Stimulated activated CD4-positive, alpha-beta T cell treated with anti-CD3 and anti-CD28 coated beads, Interleukin-12 subunit alpha, Interleukin-12 subunit beta, amount 100 ng/mL, for 48 hours (primary cell): ENCODE measurements around the gene RANBP9.

Source experiments
- DNase-seq, 3 donors: peaks; one replicate each; pipeline ENCODE4 v3.0.0-alpha.2; 2020; ENCODE audit warnings: low read depth in 2 of 3, low spot score in 1 of 3

RANBP9 gene

DNA sequence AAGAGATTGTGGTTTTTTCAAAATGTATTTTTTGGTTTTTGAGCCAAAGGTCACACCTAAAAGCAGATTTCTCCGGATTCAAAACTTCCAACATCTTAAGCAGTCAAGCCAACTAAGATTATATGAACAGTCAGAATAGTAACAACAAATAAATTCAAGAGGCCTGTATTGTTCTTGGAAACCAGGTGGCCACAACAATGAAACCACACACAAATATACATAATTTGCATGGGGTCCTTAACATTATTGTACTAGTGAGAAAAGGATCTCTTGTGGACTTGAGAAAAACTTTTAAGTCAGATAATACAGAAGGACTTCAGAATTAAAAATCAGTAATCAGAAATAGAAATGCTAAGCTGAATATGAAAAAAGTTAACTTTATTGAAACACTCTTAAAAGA is 55.9 kb downstream of the RANBP9 start:
- DNase-seq, result no peak

- DNase-seq, result no peak
Observed at GRCh38 chr6:13654496-13654895, 57.1 kb downstream of the RANBP9 start.

GRCh38 chr6:13653296-13653695 is 58.3 kb downstream of the RANBP9 start:
- DNase-seq, result no peak

GRCh38 chr6:13649393-13649792 is 62.2 kb downstream of the RANBP9 start:
- no peak for DNase-seq

GRCh38 chr6:13648850-13649249 is 62.8 kb downstream of the RANBP9 start:
- DNase-seq, result no peak

GRCh38 chr6:13643125-13643524 is 68.5 kb downstream of the RANBP9 start:
- DNase-seq, result no peak

DNA sequence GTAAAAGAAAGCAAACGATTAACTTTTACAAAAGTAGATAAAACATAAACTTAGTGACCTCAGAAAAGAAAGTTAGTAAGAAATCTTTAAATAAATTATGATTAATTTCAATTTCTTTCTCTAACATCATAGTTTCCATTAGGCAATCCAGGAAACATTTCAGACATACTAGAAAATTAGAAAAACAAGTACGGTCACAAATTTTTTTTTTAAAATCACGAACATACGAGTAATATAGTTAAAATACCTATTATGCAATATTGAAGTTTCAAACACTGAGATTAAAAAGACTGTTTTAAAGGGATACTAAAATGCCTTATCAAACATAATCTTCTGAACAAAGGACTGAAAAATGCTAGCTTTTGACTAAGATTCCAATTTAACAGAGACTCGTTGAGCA is 70.3 kb downstream of the RANBP9 start:
- DNase-seq, result no peak

GRCh38 chr6:13638626-13639025 is 73.0 kb downstream of the RANBP9 start:
- DNase-seq, result no peak

GRCh38 chr6:13638014-13638413 is 73.6 kb downstream of the RANBP9 start:
- no peak for DNase-seq

DNA sequence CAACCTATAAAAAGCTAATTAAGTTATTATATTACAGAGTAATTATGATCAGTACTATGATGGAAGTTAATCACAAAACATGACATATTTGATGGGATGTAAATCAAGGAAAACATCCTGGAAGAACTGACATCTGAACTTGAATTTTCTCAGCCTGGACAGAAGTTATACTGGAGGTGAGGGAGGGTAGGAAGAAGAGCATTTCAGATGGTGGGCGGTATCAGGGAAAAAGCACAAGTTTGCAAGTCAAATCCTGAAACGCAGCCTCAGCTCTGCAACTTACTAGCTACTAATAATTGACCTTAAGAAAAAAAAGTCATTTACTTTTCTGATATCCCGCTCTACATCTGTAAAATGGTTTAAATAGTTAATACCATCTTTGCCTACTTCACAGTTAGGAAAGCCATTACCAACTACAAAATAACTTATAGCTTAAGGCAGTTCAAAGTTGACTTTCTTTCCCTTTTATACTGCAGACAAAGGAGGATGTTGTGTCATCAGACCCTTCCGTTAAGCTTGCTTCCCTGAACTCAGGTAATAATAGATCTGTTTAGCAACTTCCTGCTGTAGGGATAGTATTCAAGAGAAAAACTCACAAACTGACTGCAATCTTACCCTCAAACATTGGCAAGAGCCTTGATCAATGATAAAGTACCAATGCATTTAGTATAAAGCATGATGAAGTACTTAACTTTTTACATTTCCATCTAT is 75.5 kb downstream of the RANBP9 start:
- DNase-seq, result no peak

GRCh38 chr6:13633343-13633742 is 78.3 kb downstream of the RANBP9 start:
- no peak for DNase-seq

- no peak for DNase-seq
Observed at GRCh38 chr6:13630499-13630898, 81.1 kb downstream of the RANBP9 start.

DNA sequence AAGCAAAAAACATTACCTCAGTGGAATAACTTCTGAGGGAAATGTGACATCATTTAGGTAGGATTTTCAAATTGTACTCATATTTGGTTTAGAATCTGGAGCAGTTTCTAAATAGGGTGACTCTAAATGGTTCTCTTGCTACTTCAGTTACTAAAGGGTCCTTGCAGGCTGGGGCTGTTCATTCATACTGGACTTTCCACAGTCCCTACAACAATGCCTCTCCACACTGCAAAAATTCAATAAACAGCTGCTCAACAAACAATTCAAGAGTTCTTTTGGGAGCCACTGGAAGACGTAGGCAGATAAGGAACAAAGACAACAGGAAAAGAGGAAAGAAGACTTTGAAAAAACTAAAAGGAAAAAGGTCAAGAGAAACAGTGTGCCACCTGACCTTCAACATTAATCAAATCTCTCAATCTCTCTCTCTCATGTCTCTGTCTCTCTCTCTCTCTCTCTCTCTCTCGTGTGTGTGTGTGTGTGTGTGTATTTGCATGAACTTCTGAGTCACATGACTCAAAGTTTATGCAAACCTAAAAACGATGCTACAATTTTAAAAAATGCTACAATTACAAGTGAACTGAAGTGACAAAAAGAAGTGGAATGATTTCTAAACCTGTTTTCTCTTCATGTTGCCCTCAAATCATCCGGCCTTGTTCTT is 82.0 kb downstream of the RANBP9 start:
- DNase-seq, result no peak

DNA sequence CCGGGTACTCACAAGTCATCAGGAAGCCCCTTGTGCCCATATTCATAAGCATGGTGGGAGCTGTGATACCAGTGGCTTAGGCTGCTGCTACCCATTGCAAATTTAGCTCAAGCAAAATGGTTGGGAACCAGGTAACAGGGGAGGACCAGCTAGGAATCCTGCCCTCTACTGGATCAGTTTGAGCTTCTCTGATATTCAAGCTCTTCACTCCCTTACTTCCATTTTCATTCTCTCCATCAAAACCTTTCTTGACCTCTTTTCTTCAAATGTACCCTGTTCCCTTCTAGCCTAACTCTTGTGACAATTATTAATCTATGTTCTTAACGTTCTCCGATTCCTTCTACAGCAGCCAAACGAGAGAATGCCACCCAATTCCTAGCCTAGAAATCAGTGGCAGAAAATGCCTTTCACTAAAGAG is 86.8 kb downstream of the RANBP9 start:
- DNase-seq, result no peak

DNA sequence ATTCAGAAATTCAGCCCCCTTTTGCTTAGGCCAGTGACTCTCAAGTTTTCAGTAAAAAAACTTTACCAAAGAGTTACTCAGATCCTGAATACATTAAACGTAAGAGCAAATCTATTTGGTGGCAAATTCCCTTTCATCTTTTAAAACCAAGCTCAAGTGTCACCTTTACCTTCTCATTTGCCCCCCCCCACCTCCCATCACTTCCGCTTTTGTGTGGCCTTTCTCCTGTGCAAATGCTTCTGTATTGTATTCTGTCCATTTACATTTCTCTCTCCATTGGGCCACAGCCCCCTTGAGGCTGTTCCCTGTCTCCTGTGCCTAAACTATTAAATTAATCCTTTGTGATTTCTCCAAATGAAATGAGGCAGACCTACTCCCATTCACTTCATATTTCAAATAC is 94.6 kb downstream of the RANBP9 start:
- no peak for DNase-seq

DNA sequence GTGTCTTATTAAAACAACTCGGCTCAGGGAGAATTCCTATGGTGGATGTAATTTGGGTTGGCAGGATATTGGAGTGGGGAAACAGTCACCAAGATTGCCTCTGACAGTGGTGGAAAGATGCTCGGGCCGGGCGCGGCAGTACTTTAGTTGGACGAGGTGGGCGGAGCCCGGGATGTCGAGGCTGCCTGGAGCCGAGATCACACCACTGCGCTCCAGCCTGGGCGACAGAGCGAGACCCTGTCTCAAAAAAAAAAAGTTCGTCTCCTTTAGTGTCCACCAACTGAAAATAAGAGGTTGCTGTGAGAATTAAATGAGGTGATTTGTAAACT is 95.9 kb downstream of the RANBP9 start:
- peak; percentile 17 to 41 (median 34) for DNase-seq

DNA sequence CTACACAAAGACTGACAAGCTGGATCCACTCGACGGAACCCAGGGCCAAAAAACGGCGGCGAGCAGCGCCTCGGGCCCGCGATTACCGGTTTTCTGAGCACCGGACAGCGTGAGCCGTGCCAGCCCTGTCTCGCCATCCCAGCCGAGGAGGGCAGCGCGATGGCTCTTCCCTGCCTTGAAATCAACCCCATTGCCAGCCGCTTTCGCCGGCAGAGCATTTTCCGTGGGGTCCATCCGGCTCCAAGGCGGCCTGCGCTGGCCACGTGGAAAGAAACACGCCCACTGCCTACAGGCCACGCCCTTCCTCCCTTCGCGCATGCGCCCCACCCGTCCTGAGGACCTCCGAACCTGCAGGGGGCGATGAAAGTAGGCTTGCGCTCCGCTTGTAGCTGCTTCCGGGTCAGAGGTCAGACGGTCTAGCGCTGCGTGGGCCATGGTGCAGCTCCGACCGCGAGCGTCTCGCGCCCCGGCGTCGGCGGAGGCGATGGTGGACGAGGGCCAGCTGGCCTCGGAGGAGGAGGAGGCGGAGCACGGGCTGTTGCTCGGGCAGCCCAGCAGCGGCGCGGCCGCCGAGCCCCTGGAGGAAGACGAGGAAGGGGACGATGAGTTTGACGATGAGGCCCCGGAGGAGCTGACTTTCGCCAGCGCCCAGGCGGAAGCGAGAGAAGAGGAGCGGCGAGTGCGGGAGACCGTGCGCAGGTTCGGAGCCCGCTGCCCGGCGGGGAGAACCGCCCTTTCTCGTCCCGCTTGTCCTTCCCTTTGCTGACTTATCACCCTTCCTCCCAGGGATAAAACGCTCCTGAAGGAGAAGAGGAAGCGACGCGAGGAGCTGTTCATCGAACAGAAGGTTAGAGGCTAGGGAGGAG is 96.5 kb downstream of the RANBP9 start, which contains the start of gene NOL7:
Gene NOL7, plus strand, starts transcription at position 410 of the 866 bp plus-strand sequence. Its CDS starts 24 bp downstream, at position 434.
- DNase-seq, result peak; percentile 96 to 99 (median 98)

GRCh38 chr6:13614126-13614925 is 97.3 kb downstream of the RANBP9 start:
- DNase-seq, result peak in 2 of 3 donors; percentile 8 to 16

GRCh38 chr6:13613029-13613594 is 98.5 kb downstream of the RANBP9 start:
- DNase-seq, result no peak

GRCh38 chr6:13611715-13612114 is 99.9 kb downstream of the RANBP9 start:
- DNase-seq, result no peak

GRCh38 chr6:13605634-13606033 is 106.0 kb downstream of the RANBP9 start:
- no peak for DNase-seq
